Glomerular visceral epithelial cell (primary cell): ENCODE results near the gene ACKR3.

ENCODE experiments used
- DNase-seq: peaks from one replicate; pipeline ENCODE4 v3.0.0-alpha.2; 2016; ENCODE audit errors: extremely low spot score

ACKR3 gene

DNA sequence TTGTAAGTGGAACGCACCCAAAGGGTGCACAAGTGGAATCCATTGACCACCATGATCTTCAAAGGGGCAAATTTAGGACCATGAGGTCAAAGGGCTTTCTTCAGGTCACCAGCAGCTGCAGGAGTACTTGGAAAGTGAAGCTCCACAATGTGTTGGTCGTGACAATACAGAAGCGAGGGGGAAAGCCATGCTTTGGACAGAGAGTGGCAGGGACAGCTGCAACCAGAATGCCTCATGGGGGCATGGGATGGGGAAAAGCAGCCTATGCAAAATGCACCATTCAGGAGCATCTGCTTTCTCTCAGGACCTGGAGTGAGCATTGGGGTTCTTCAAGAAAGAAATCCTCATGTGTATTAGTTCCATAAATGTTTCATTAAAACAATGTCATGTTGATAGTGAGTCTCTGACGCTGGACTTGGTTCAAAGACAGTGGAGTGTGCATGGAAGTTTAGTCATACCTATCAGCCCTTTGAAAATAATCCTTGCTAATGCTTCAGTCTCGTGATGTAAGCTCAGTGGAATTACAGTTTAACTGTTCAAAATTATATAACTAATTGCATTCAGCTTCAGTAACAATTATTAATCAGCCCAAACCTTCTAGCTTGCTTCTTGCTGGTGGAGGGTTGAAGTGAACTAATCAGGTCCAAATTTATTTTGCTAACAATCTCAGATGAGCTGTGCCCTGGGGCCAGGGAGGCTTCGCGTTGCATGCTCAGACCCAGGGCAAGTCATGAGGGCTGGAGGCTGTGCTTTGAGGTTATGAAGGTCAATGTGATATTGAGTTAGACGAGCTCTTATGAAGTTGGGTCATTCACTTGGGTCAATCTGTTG is 41.6 kb downstream of the ACKR3 start:
- DNase-seq = no peak

DNA sequence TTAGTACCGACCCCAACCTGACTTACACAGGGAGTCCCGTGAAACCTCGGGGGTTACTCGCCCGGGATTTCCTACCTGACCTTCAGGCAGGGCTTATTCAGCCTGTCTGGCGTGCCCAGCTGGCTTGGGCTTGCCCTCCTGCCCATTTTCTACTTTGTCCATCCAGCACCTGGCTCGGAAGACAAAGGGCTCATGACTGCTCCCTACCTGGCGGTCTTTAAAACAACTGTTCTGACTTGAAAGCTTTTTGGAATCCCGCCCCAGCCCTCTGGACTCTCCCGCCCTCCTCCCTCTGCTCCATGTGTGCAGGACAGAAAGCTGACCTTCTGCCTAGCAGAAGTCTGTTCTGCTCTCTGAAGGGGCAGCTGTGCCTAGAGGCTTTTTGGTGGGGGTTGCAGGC is 43.1 kb downstream of the ACKR3 start:
- DNase-seq = no peak

- DNase-seq = no peak
Measured at GRCh38 chr2:236613612-236614011, 44.0 kb downstream of the ACKR3 start.

- DNase-seq = no peak
Measured at GRCh38 chr2:236614551-236614950, 44.9 kb downstream of the ACKR3 start.

DNA sequence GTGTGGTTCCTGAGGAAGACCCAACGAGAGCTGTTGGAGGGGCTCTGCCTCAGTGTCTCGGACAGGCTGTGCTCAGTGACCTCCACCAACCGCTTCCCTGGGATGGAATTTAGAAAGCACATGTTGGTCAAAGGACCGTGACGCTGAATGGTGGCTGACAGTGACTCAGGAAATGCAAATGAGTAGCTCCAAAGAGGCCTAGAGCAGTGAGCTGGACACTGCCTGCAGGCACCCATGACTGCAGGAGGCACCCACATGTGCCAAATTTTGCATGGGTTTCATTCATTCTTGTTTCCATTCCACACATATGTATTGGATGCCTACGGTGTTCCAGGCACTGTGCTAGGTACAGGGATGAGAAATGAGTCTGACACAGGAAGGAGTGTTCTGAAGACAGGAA is 46.4 kb downstream of the ACKR3 start:
- DNase-seq = peak; percentile 7

GRCh38 chr2:236616624-236617023 is 47.0 kb downstream of the ACKR3 start:
- DNase-seq = no peak

DNA sequence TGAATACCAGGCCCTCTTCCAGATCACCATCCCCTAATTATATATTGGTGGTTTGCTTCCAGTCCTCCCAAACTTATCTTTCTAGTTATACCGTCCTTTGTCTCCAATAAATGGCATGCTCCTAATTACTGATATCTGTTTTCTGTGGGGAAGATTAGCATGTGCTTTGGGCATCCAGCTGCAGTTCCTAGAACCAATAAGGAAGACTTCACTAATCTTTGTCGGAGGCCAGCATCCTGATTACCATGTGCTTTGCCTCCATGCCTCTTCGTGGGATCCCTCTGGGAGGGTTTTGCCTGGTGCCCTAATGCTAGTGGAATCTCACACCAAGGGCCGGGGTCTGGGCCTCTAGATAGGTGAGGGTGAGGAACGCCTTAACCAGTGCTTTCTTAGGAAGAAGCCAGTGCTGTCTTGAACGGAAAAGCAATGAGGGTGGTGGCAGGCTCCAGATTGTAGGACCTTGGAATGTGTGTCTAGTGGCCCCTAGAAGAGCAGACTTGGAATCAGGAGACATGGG is 47.7 kb downstream of the ACKR3 start:
- no peak for DNase-seq

GRCh38 chr2:236617796-236618195 is 48.2 kb downstream of the ACKR3 start:
- no peak for DNase-seq

GRCh38 chr2:236618370-236618769 is 48.7 kb downstream of the ACKR3 start:
- DNase-seq = no peak

DNA sequence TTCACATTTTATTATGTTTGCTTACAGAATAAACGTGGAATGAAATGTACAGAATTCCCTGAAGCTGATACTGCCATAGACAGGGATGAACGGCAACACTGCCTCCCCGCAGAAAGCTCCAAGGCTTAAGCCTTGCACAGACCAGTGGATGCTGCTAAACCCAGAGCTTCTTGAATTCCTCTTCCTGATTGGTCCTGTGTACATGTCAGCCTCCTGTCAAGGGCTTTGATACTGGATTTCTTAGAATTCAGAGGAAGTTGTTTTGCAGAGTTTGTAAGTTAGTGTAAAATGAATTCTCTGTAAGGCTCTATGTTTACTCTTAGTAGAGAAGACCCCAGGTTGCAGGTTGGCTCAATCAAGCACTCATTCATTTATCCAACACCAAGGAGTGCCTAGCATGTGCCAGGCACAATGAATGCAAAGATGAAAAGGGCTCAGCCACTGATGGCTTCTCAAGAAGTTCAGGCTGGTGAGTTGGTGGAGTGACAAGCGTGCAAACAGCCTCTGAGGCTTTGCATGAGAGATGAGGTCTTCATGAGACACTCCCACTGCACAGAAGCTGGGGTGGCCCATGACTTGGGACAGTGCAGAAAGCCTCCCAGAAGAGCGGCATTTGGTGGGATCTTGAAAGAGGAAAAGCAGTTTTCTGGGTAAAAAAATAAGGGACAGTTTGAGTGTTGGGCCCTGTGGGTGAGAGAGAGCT is 50.4 kb downstream of the ACKR3 start:
- DNase-seq = no peak

DNA sequence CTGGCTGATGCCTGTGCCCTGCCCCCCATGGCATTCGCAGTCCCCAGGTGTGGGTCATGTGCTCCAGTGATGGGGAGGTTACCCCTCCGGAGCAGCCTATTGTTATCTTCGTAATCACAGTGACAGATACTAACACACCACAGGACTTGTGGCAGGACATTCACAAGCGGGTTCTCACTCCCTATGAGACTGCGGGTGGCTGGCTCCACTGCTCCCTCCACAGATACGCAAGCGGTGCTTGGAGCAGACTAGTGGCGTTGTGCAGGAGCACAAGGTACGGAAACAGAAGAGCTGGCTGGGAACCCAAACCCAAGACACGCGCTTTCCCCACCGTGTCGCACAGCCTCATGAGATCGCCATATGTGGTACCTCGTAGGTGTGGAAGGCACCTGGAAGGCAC is 52.2 kb downstream of the ACKR3 start:
- no peak for DNase-seq

DNA sequence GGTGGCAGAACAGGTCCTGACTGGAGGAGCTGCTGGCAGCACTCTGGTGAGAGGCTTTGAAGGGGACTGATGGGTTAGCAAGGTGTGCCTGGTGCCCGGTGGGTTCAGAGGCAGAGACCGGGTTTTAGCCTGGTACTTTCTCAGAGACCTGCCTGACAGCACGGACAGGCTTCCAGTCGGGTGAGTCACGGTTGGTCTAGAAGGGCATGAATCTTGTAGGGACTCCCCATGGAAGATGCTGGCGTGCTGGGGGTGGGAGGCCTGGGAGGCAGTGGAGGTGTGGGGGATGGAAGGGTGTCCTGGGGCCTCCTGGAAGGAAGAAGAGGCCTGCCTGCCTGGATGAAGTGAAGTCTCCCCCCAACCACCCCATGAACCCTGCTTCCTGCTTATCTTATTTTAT is 52.6 kb downstream of the ACKR3 start:
- DNase-seq = no peak

DNA sequence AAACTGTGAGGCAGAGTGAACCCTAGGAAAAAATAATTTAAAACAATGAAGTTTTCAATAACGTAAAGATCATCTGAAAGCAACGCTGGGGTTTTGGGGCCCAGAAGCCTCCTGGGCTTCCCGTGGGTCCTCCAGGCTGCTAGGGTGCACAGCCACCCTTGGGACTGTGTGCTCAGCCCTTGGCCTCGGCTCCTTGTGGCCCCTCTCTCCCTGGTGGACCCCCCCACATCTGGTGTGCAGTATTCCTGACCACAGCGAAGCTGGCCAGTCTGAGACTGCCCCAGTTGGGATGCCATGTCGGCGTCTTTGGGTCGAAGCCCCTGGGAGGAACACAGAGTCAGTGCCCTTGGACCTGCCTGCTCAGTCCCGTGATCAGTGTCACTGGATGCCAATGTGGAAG is 53.0 kb downstream of the ACKR3 start:
- no peak for DNase-seq

- no peak for DNase-seq
Measured at GRCh38 chr2:236623816-236624215, 54.2 kb downstream of the ACKR3 start.

GRCh38 chr2:236625156-236625690 is 55.6 kb downstream of the ACKR3 start:
- no peak for DNase-seq

- DNase-seq = no peak
Measured at GRCh38 chr2:236626391-236627150, 56.9 kb downstream of the ACKR3 start.

- no peak for DNase-seq
Measured at GRCh38 chr2:236627193-236627592, 57.6 kb downstream of the ACKR3 start.

- DNase-seq = no peak
Measured at GRCh38 chr2:236627841-236628240, 58.2 kb downstream of the ACKR3 start.

GRCh38 chr2:236628256-236628901 is 58.8 kb downstream of the ACKR3 start:
- no peak for DNase-seq

DNA sequence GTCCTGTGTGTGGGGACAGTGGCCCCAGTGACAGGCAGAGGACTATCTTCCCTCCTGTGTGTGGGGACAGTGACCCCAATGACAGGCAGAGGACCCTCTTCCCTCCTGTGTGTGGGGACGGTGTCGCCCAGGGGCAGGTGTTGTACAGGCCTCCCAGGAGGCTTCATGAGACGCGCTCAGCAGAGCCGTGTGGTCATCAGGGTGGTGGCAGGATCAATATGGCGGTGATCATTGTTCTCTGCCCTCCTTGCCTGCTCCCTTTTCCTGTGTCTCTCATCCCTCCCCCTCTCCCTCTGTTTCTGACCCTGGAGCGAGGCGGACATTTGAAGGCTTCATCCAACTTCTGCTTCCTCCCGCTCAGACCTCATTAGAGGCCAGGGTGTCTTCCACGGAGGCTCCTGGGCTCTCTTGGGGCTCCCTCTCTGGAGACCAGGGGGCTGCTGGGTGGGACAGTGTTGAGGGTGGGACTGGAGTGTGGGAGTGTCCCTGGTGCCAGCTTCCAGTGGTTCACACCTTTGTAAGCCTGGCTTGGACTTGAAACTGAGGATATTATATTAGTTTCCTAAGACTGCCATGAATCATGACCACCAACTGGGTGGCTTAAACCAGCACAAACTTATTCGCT is 59.5 kb downstream of the ACKR3 start:
- DNase-seq = no peak
